Peyer's patch (tissue), 4 donors: ENCODE measurements around the gene GPC3.

ENCODE experiments used
- CTCF ChIP-seq, 6 experiments: fragments of 450-650 bp in 4 of 6; fragments of 200-600 bp in 2 of 6; sonication (generic) in 1 of 6; IDR thresholded peaks; one replicate each; pipeline ENCODE4 v1.5.1; 2017 to 2019; ENCODE audit warnings: antibody characterized with exemption in 6 of 6, mild to moderate bottlenecking in 3 of 6, moderate library complexity in 1 of 6
- POLR2A ChIP-seq, 2 donors: fragments of 450-650 bp; IDR thresholded peaks; one replicate each; pipeline ENCODE4 v1.5.1; 2017; ENCODE audit warnings: antibody characterized with exemption in 2 of 2, mild to moderate bottlenecking in 2 of 2, moderate library complexity in 2 of 2

GRCh38 chrX:133543654-133544053 lies 441.7 kb downstream of the GPC3 start:
- TF ChIP-seq POLR2A (IDR thresholded peaks at IDR 0.05) (no peak), CTCF (IDR thresholded peaks at IDR 0.05) (no peak)
